Mammary epithelial cell (primary cell): ENCODE data around the gene ASPG.

Source experiments
- CTCF ChIP-seq, 2 donors: IDR thresholded peaks in 1 of 2; conservative IDR thresholded peaks in 1 of 2; 2 replicates each; pipeline ENCODE4 v1.5.1; 2011 to 2012; ENCODE audit warnings: inconsistent platforms in 2 of 2, low read length in 2 of 2, mild to moderate bottlenecking in 2 of 2, control low read depth in 1 of 2, low read depth in 1 of 2; ENCODE audit not compliant: insufficient read depth in 1 of 2; ENCODE audit errors: extremely low read depth in 1 of 2
- EZH2 ChIP-seq: IDR thresholded peaks from 2 replicates; pipeline ENCODE4 v1.6.1; 2012; ENCODE audit warnings: low read length, inconsistent platforms, borderline replicate concordance

- no peak for TF ChIP-seq CTCF (conservative IDR thresholded peaks at IDR 0.05 in 1 of 2, IDR thresholded peaks at IDR 0.05 in 1 of 2; ENCODE audit: extremely low read depth in 1 of 2, insufficient read depth in 1 of 2, low read depth in 1 of 2, low read length in 2 of 2)
- no peak for TF ChIP-seq EZH2
These were observed 16.9 kb downstream of the ASPG start for GRCh38 chr14:104102282-104102914.
